K562 (cell line): ENCODE measurements around the gene S100A2. TPM values are rescaled to one million over a fixed set of nuclear protein-coding genes. Genes with fewer than 3 reads are reported as not detected.

Experiments
- ATAC-seq: fragments of 200-7000 bp; cut with Tn5 transposase; 3 replicates; pipeline ENCODE4 v1.9.1; 2020; ENCODE audit warnings: moderate library complexity
- BruUV-seq: library from RNA; stranded (reverse); fragments of 400-500 nt; replicated peaks from 2 replicates; lab custom pipeline; 2021; lab: Mats Ljungman, UMichigan
- CTCF ChIA-PET: fragments of 300-600 bp; formaldehyde crosslinking; extraction: SDS; loops from one replicate; lab custom pipeline; 2021; ENCODE audit warnings: low intra/inter-chr PET ratio; lab: Yijun Ruan, JAX
- POLR2A ChIA-PET: fragments of 300-600, 350-650 bp; sonication (Branson Sonifier 250); formaldehyde crosslinking; extraction: SDS; loops from one replicate; lab custom pipeline; 2021; ENCODE audit warnings: antibody characterized with exemption, inconsistent platforms; lab: Yijun Ruan, JAX
- DNase-seq, 4 experiments: peaks; one replicate each; pipeline versions ENCODE4 v3.0.0 to v3.0.0-alpha.2; 2011 to 2018; ENCODE audit warnings: low spot score in 3 of 4, mixed read lengths in 3 of 4; ENCODE audit errors: extremely low read depth in 1 of 4
- FAIRE-seq: peaks from 2 replicates; lab custom pipeline; 2011; peaks lifted over from hg19 to GRCh38; lab: Jason Lieb, UNC
- H2AFZ ChIP-seq: 2 replicates; pipeline ENCODE4 v1.6.0; 2011; ENCODE audit warnings: low read depth, low read length, control low read depth, inconsistent platforms
- H3K27ac ChIP-seq: fragments of 200-600 bp; 3 replicates; pipeline ENCODE4 v1.8.0; 2011; ENCODE audit warnings: low read depth, mild to moderate bottlenecking, control low read depth, inconsistent platforms, low read length, moderate library complexity, mixed read lengths; ENCODE audit errors: extremely low read depth
- H3K27me3 ChIP-seq, 2 experiments: fragments of 300-600 bp in 1 of 2; 2 replicates in 1 of 2; 3 replicates in 1 of 2; pipeline versions ENCODE4 v1.6.0 to v1.8.0; 2011; ENCODE audit warnings: inconsistent platforms in 2 of 2, low read length in 2 of 2, mild to moderate bottlenecking in 1 of 2, mixed read lengths in 1 of 2, moderate library complexity in 1 of 2; ENCODE audit not compliant: control insufficient read depth in 2 of 2, insufficient read depth in 2 of 2
- H3K36me3 ChIP-seq: fragments of 300-600 bp; 3 replicates; pipeline ENCODE4 v1.8.0; 2011; ENCODE audit warnings: mild to moderate bottlenecking, low read length, inconsistent platforms; ENCODE audit not compliant: control insufficient read depth, insufficient read depth
- H3K4me1 ChIP-seq, 2 experiments: fragments of 200-600 bp in 1 of 2; replicated peaks in 1 of 2; 2 replicates in 1 of 2; 3 replicates in 1 of 2; pipeline versions ENCODE4 v1.5.1 to v1.8.0; 2011; ENCODE audit warnings: inconsistent platforms in 2 of 2, low read length in 2 of 2, mild to moderate bottlenecking in 1 of 2, mixed read lengths in 1 of 2, moderate library complexity in 1 of 2; ENCODE audit not compliant: control insufficient read depth in 2 of 2, insufficient read depth in 2 of 2
- H3K4me2 ChIP-seq: 2 replicates; pipeline ENCODE4 v1.6.1; 2011; ENCODE audit warnings: low read length, control low read depth, inconsistent platforms, mixed read lengths; ENCODE audit not compliant: insufficient read depth
- H3K4me3 ChIP-seq: fragments of 200-600 bp; sonication (generic), shearing (Covaris generic); 2 replicates; pipeline ENCODE4 v1.5.1; 2016; ENCODE audit warnings: control low read depth, inconsistent platforms
- H3K79me2 ChIP-seq: fragments of 200-600 bp; 3 replicates; pipeline ENCODE4 v1.8.0; 2011; ENCODE audit warnings: low read length, inconsistent platforms; ENCODE audit not compliant: control insufficient read depth, insufficient read depth
- H3K9ac ChIP-seq, 2 experiments: 2 replicates each; pipeline versions ENCODE4 v1.6.0 to v1.6.1; 2011; ENCODE audit warnings: low read depth in 2 of 2, low read length in 2 of 2, control low read depth in 1 of 2, inconsistent platforms in 1 of 2, mild to moderate bottlenecking in 1 of 2, mixed read lengths in 1 of 2; ENCODE audit not compliant: insufficient read depth in 1 of 2
- H3K9me1 ChIP-seq: one replicate; pipeline ENCODE4 v1.6.0; 2011; ENCODE audit warnings: inconsistent platforms, mild to moderate bottlenecking, low read length, moderate library complexity; ENCODE audit not compliant: control insufficient read depth, insufficient read depth
- H3K9me3 ChIP-seq: replicated peaks from 2 replicates; pipeline ENCODE4 v1.5.1; 2011; ENCODE audit warnings: low read depth, low read length, inconsistent platforms; ENCODE audit not compliant: control insufficient read depth, insufficient read depth
- H4K20me1 ChIP-seq: replicated peaks from 2 replicates; pipeline ENCODE4 v1.6.1; 2011; ENCODE audit warnings: low read length, inconsistent platforms, mixed read lengths; ENCODE audit not compliant: control insufficient read depth, insufficient read depth
- ZBTB33 ChIP-seq: sonication (generic); formaldehyde crosslinking; IDR thresholded peaks from 2 replicates; pipeline ENCODE4 v1.8.1; 2023; ENCODE audit warnings: mild to moderate bottlenecking, missing genetic modification reagents
- WGBS: fragments of 100-300 bp; shearing (Covaris generic); methylation state at CpG from one replicate; pipeline ENCODE4 v1.1.6; 2016; ENCODE audit warnings: low coverage, mixed read lengths; ENCODE audit not compliant: insufficient coverage; ENCODE audit errors: missing lambda C conversion rate; 5-methylcytosine and 5-hydroxymethylcytosine counted together
- in situ Hi-C: fragments of 300-500 bp; cut with MboI; formaldehyde crosslinking; loops from 4 replicates; pipeline ENCODE4 v1.15.0; 2018; ENCODE audit warnings: inconsistent platforms, mixed read lengths
- intact Hi-C: fragments of 100-400 bp; cut with micrococcal nuclease; formaldehyde crosslinking; loops from 2 replicates; pipeline ENCODE4 v1.14.2; 2022
- polyA plus RNA-seq, 8 experiments: library from polyadenylated mRNA; depleted of rRNA in 4 of 8; stranded (reverse) in 5 of 8; unstranded in 3 of 8; fragments of >200 nt; fragmentation: Nextera tagmentation in 2 of 8; fragmentation: Illumina TruSeq in 1 of 8; extraction: Ambion mirVana in 2 of 8; extraction: Trizol in 1 of 8; gene quantifications; 2 replicates each; pipeline versions ENCODE4 v1.2.1 to v1.2.3, GENCODE V29; 2011 to 2014; ENCODE audit warnings: inconsistent platforms in 1 of 8, missing spikeins in 1 of 8
- total RNA-seq, 7 experiments: library from RNA; depleted of rRNA in 6 of 7; stranded (reverse); fragments of >200 nt in 6 of 7; fragmentation: Illumina TruSeq in 2 of 7; extraction: Trizol in 2 of 7; gene quantifications; 2 replicates each; pipeline versions ENCODE4 v1.2.1 to v1.2.3, GENCODE V29; 2011 to 2021; ENCODE audit warnings: low replicate concordance in 1 of 7
- TF ChIP-seq, protein P1 (sequence below): fragments of 250-450 bp; sonication (Bioruptor Pico); IDR thresholded peaks from 2 replicates; pipeline ENCODE4 v1.5.0; 2022; ENCODE audit warnings: mild to moderate bottlenecking

The S100A2 gene
- total and polyA plus RNA-seq, 9 of the 15 experiments (the other 6 are each of a cell fraction or from before 2014, with no cell fraction given), result 0.28 to 0.65 (median 0.44) TPM; not detected in 4

- intact Hi-C loops (no loop called here), in situ Hi-C loops (no loop called here)
- Histone ChIP-seq H3K79me2 (no peaks in the 10 kb centered on the region), H3K27me3 (no peaks in the 10 kb centered on the region), H3K4me3 (no peak overlapping the region), H3K9ac (peak overlapping the region in 1 of 2 experiments; percentile 50; a peak in 2 of 4 replicates), H3K4me1 (peaks cover 37 to 45% of the 10 kb centered on the region in 2 experiments; a peak in 4 of 5 replicates), H3K27ac (no peak overlapping the region), H3K4me2 (no peak overlapping the region), H4K20me1 (no peaks in the 10 kb centered on the region), H3K9me1 (no peaks in the 10 kb centered on the region), H3K9me3 (no peaks in the 10 kb centered on the region), H3K36me3 (no peaks in the 10 kb centered on the region), H2AFZ (peak overlapping the region; percentile 63)
- DNase-seq (no peak), FAIRE-seq (no peak), ATAC-seq (no peak)
- POLR2A ChIA-PET, result interaction anchor here (0.6 to 1.4 kb wide), 6 partner anchors 9 to 42 kb away, joined by 3 to 8 read pairs (median 3); no protein-coding TSS in a partner anchor
- CTCF ChIA-PET, result interaction anchor here (0.6 kb wide), 1 partner anchor 18 kb away, joined by 3 read pairs; no protein-coding TSS in a partner anchor
- WGBS, result 45% methylated on average over 10 of the region's 10 CpGs
- no TSS peak for BruUV-seq
- TF ChIP-seq ZBTB33 (CRISPR knock-in tag), result peak; percentile 34; the same call in 1 of the 2 replicates
- TF ChIP-seq, protein P1, sequence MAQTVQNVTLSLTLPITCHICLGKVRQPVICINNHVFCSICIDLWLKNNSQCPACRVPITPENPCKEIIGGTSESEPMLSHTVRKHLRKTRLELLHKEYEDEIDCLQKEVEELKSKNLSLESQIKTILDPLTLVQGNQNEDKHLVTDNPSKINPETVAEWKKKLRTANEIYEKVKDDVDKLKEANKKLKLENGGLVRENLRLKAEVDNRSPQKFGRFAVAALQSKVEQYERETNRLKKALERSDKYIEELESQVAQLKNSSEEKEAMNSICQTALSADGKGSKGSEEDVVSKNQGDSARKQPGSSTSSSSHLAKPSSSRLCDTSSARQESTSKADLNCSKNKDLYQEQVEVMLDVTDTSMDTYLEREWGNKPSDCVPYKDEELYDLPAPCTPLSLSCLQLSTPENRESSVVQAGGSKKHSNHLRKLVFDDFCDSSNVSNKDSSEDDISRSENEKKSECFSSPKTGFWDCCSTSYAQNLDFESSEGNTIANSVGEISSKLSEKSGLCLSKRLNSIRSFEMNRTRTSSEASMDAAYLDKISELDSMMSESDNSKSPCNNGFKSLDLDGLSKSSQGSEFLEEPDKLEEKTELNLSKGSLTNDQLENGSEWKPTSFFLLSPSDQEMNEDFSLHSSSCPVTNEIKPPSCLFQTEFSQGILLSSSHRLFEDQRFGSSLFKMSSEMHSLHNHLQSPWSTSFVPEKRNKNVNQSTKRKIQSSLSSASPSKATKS (CRISPR knock-in tag), result no peak
Observed at GRCh38 chr1:153550827-153551500, 14.7 kb downstream of the S100A2 start.
